Mucosa of rectum (tissue), 2 donors: ENCODE data around the gene CYP2C18.

Experiments used
- H3K27ac ChIP-seq, 2 donors: one replicate each; pipeline ENCODE4 v1.7.0; 2013; ENCODE audit warnings: inconsistent platforms in 2 of 2, low read depth in 2 of 2, low read length in 2 of 2
- H3K27me3 ChIP-seq, 2 donors: one replicate each; pipeline ENCODE4 v1.7.0; 2013; ENCODE audit warnings: low read length in 2 of 2; ENCODE audit not compliant: control insufficient read depth in 2 of 2, insufficient read depth in 2 of 2
- H3K36me3 ChIP-seq, 2 donors: one replicate each; pipeline ENCODE4 v1.7.0; 2013; ENCODE audit warnings: low read length in 2 of 2; ENCODE audit not compliant: control insufficient read depth in 2 of 2, insufficient read depth in 2 of 2
- H3K4me1 ChIP-seq, 2 donors: one replicate each; pipeline ENCODE4 v1.7.0; 2013; ENCODE audit warnings: low read length in 2 of 2, mild to moderate bottlenecking in 1 of 2; ENCODE audit not compliant: control insufficient read depth in 2 of 2, insufficient read depth in 2 of 2
- H3K4me3 ChIP-seq, 2 donors: one replicate each; pipeline ENCODE4 v1.7.0; 2013; ENCODE audit warnings: low read length in 2 of 2
- H3K9ac ChIP-seq, 2 donors: one replicate each; pipeline ENCODE4 v1.7.0; 2013; ENCODE audit warnings: low read length in 2 of 2, low read depth in 1 of 2, mild to moderate bottlenecking in 1 of 2
- H3K9me3 ChIP-seq, 2 donors: one replicate each; pipeline ENCODE4 v1.7.0; 2013; ENCODE audit warnings: low read length in 2 of 2; ENCODE audit not compliant: control insufficient read depth in 2 of 2
- donor health status: healthy.
- donor health status: Normal muscosa, but diverticular disease.

The CYP2C18 gene

DNA sequence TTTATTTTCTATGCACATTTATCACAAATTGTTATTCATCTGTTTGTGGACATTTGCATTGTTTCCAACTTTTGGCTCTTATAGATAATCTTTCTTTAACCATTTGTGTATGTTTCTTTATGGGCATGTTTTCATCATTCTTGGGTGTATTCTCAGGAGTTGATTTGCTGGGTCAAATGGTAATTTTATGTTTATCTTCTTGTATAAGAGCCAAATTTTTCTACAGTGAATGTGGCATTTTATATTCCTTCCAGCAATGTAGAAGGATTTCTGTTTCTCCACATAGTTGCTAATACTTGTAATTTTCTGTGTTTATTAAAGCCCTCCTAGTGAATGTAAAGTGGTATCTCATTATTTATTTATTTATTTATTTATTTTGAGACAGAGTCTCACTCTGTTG lies 100.7 kb downstream of the CYP2C18 start:
- H3K27me3 ChIP-seq, result no peaks in the 10 kb centered on the region
- no peaks in the 10 kb centered on the region for H3K4me1 ChIP-seq
- H3K27ac ChIP-seq, result no peak overlapping the region
- H3K9me3 ChIP-seq, result no peaks in the 10 kb centered on the region
- H3K9ac ChIP-seq, result no peak overlapping the region
- H3K4me3 ChIP-seq, result no peak overlapping the region
- H3K36me3 ChIP-seq, result no peaks in the 10 kb centered on the region

- no peak overlapping the region for H3K27ac ChIP-seq
- no peak overlapping the region for H3K9ac ChIP-seq
- no peaks in the 10 kb centered on the region for H3K27me3 ChIP-seq
- no peak overlapping the region for H3K4me3 ChIP-seq
- no peaks in the 10 kb centered on the region for H3K9me3 ChIP-seq
- no peaks in the 10 kb centered on the region for H3K4me1 ChIP-seq
- no peaks in the 10 kb centered on the region for H3K36me3 ChIP-seq
These were observed 101.7 kb downstream of the CYP2C18 start for GRCh38 chr10:94785211-94785610.
